Measurements from ENCODE around the gene DNAH2.
"Not testable (repeated sequence)": the region's sequence is repeated elsewhere in the genome, so short reads cannot be mapped to it uniquely, and the experiment has no call there.

Gene DNAH2

DNA sequence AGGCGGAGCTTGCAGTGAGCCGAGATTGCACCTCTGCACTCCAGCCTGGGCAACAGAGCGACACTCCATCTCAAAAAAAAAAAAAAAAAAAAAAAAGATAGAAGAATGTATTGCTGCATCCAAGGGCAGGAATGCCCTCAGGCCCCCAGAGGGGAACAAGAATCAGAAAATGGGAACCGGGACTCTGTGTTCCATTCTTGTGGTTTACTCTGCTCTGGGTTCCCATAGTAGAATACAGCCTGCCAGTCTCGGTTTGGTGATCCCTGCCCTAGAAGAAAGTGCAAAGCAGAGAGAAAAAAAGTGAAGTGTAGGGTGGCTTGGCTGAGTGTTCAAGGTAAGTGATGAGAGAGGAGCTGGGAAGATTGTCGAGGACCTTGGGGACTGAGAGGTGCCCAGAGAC lies 89.0 kb downstream of the DNAH2 start:
- no peak for TF ChIP-seq TAF1 (IDR thresholded peaks at IDR 0.05; ENCODE audit: low read depth, low read length)
- TF ChIP-seq PAX5 (IDR thresholded peaks at IDR 0.05; ENCODE audit: insufficient read depth, low read length, severe bottlenecking), result no peak
- no peak for TF ChIP-seq POLR2A (IDR thresholded peaks at IDR 0.05; ENCODE audit: low read depth, low read length)
- TF ChIP-seq POLR2AphosphoS5 (IDR thresholded peaks at IDR 0.05; ENCODE audit: low read depth, low read length), result no peak
- TF ChIP-seq POU2F2 (IDR thresholded peaks at IDR 0.05; ENCODE audit: low read depth, low read length), result no peak
- no peak for TF ChIP-seq SPI1 (IDR thresholded peaks at IDR 0.05; ENCODE audit: low read depth, low read length)
- no peak for DNase-seq (ENCODE audit: insufficient read length, low spot score)
- no peak for FAIRE-seq

DNA sequence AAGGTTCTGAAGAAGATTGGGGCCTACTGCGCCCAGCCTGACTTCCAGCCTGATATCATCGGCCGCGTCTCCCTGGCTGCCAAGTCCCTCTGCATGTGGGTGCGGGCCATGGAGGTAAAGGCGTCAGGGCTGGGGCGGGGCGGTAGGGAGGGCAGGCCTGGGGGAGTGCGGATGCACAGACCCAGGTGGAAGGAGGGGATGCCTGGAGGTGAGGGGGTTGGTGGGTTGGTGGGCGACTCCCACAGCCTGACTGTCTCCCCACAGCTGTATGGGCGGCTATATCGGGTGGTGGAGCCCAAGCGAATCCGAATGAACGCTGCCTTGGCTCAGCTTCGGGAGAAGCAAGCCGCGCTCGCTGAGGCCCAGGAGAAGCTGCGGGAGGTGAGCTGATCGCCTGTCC lies 89.7 kb downstream of the DNAH2 start:
- TF ChIP-seq TAF1 (IDR thresholded peaks at IDR 0.05; ENCODE audit: low read depth, low read length) (no peak), POLR2AphosphoS5 (IDR thresholded peaks at IDR 0.05; ENCODE audit: low read depth, low read length) (no peak), POLR2A (IDR thresholded peaks at IDR 0.05; ENCODE audit: low read depth, low read length) (no peak), POU2F2 (IDR thresholded peaks at IDR 0.05; ENCODE audit: low read depth, low read length) (no peak), PAX5 (IDR thresholded peaks at IDR 0.05; ENCODE audit: insufficient read depth, low read length, severe bottlenecking) (no peak), SPI1 (IDR thresholded peaks at IDR 0.05; ENCODE audit: low read depth, low read length) (no peak)
- no peak for DNase-seq (ENCODE audit: insufficient read length, low spot score)
- no peak for FAIRE-seq

DNA sequence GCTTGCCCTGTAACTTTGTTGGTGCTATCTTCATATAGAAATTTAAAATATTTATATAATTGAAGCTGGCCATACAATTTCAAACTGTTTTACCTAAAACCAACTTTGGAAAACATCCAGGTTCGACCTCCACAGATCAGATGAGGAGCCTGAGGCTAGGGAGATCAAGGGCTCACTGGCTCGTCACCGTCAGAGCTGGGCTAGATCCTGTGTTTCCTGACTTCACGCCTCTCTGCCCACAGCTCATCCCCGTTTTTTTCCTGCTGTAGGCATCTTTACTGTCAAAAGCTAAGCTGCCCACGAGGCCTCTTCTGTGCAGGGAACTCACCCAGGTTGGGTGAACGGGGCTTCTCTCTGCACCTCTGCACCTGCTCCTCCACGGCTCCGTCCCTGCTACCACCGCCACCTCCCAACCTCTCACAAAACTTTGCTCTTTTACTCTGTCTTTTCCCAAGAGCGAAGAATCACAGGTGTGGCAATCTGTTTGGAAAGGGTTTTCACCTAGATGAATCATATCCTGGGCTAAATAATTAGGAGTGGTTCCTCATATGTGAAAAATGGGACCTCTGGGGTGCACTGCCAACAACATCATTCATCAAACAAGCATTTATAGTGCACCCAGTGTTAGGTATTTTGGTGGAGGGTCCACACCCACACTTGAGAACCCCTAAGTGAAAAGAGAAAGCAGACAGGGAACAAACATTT lies 91.7 kb downstream of the DNAH2 start:
- no peak for FAIRE-seq
- TF ChIP-seq POLR2A (IDR thresholded peaks at IDR 0.05; ENCODE audit: low read depth, low read length), result no peak
- TF ChIP-seq TAF1 (IDR thresholded peaks at IDR 0.05; ENCODE audit: low read depth, low read length), result no peak
- no peak for TF ChIP-seq PAX5 (IDR thresholded peaks at IDR 0.05; ENCODE audit: insufficient read depth, low read length, severe bottlenecking)
- TF ChIP-seq SPI1 (IDR thresholded peaks at IDR 0.05; ENCODE audit: low read depth, low read length), result no peak
- TF ChIP-seq POU2F2 (IDR thresholded peaks at IDR 0.05; ENCODE audit: low read depth, low read length), result no peak
- no peak for TF ChIP-seq POLR2AphosphoS5 (IDR thresholded peaks at IDR 0.05; ENCODE audit: low read depth, low read length)
- DNase-seq (ENCODE audit: insufficient read length, low spot score), result no peak

DNA sequence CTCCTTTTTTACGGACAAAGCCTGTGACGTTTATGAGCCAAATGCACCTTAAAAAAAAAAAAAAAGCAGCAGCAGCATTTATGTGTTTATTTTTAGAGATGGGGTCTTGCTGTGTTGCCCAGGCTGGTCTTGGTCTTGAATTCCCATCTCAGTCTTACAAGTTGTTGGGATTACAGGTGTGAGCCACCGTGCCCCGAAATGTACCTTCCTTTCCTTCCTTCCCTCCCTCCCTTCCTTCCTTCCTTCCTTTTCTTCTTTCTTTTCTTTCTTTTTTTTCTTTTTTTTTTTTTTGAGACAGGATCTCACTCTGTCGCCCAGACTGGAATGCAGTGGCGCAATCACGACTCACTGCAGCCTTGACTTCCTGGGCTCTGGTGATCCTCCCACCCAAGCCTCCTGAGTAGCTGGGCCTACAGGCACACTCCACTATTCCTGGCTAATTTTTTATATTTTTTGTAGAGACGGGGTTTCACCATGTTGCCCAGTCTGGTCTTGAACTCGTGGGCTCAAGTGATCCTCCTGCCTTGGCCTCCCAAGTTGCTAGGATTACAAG lies 92.3 kb downstream of the DNAH2 start:
- not testable (repeated sequence) for FAIRE-seq; DNase-seq (ENCODE audit: insufficient read length, low spot score)

DNA sequence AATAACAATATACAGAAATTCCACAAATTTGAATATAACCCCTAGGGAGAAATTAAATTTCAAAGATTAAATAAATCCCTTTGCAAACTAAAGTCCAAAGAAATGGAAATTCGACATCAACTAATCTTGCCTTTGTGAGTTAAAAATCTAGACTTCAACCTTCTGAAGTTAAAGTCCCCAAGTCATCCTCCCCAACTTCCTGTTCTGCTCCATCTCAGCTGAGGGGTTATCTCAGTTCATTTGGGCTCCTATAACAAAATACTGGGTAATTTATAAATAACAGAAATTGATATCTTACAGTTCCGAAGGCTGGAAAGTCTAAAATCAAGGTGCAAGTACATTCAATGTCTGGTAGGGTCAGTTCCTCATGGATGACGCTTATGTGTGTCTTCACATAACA lies 93.7 kb downstream of the DNAH2 start:
- TF ChIP-seq TAF1 (IDR thresholded peaks at IDR 0.05; ENCODE audit: low read depth, low read length) (no peak), POU2F2 (IDR thresholded peaks at IDR 0.05; ENCODE audit: low read depth, low read length) (no peak), POLR2AphosphoS5 (IDR thresholded peaks at IDR 0.05; ENCODE audit: low read depth, low read length) (no peak), SPI1 (IDR thresholded peaks at IDR 0.05; ENCODE audit: low read depth, low read length) (no peak), POLR2A (IDR thresholded peaks at IDR 0.05; ENCODE audit: low read depth, low read length) (no peak), PAX5 (IDR thresholded peaks at IDR 0.05; ENCODE audit: insufficient read depth, low read length, severe bottlenecking) (no peak)
- DNase-seq (ENCODE audit: insufficient read length, low spot score) (no peak), FAIRE-seq (no peak)

DNA sequence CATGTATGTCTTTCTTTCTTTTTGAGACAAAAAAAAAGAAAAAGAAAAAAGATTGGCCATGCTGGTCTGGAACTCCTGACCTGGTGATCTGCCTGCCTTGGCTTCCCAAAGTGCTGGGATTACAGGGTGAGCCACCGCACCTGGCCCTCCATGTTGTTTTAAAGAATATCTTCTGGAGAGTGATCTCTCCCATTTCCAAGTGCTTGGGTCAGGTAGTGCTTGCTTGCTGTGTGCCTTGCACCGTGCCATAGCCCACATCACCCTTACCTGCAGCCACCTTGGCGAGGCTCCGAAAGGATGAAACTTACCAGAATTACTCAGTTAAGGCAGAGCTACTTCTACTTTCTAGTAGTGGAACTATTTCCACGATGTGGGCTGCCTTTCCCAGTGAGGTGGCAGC lies 97.4 kb downstream of the DNAH2 start:
- TF ChIP-seq POLR2AphosphoS5 (IDR thresholded peaks at IDR 0.05; ENCODE audit: low read depth, low read length) (no peak), POLR2A (IDR thresholded peaks at IDR 0.05; ENCODE audit: low read depth, low read length) (no peak), POU2F2 (IDR thresholded peaks at IDR 0.05; ENCODE audit: low read depth, low read length) (no peak), TAF1 (IDR thresholded peaks at IDR 0.05; ENCODE audit: low read depth, low read length) (no peak), SPI1 (IDR thresholded peaks at IDR 0.05; ENCODE audit: low read depth, low read length) (no peak), PAX5 (IDR thresholded peaks at IDR 0.05; ENCODE audit: insufficient read depth, low read length, severe bottlenecking) (no peak)
- DNase-seq (ENCODE audit: insufficient read length, low spot score), result no peak
- FAIRE-seq, result no peak

DNA sequence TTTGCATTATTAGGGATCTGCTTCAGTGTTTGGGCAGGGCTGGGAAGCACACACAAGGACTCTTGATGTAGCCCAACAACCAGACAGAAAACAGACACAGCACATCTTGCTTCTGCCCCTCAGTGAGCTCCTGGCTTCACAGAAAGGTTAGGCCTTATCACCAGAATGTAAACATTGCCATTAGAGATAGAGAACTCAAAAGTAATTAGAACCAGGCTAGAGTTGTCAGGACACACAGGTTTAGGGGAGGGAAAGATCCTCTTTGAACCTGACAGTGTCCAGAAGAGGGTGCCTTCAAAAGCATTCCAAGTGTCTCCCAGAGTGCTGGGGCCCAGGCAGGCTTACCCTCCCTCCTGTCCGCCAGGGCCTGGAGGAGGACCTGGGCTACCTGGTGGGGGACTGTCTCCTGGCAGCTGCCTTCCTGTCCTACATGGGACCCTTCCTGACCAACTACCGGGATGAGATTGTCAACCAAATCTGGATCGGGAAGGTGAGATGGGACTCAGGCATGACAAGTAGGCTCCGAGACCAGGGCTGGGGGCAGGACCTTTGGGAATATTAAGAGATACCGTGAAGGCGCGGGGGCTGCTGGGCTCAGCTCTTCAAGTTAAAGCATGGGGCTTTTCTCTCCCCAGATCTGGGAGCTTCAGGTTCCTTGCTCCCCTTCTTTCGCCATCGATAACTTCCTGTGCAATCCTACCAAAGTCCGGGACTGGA lies 99.5 kb downstream of the DNAH2 start:
- FAIRE-seq (no peak), DNase-seq (ENCODE audit: insufficient read length, low spot score) (no peak)
- TF ChIP-seq SPI1 (IDR thresholded peaks at IDR 0.05; ENCODE audit: low read depth, low read length), result no peak
- TF ChIP-seq POU2F2 (IDR thresholded peaks at IDR 0.05; ENCODE audit: low read depth, low read length), result no peak
- no peak for TF ChIP-seq POLR2AphosphoS5 (IDR thresholded peaks at IDR 0.05; ENCODE audit: low read depth, low read length)
- no peak for TF ChIP-seq TAF1 (IDR thresholded peaks at IDR 0.05; ENCODE audit: low read depth, low read length)
- TF ChIP-seq POLR2A (IDR thresholded peaks at IDR 0.05; ENCODE audit: low read depth, low read length), result no peak
- no peak for TF ChIP-seq PAX5 (IDR thresholded peaks at IDR 0.05; ENCODE audit: insufficient read depth, low read length, severe bottlenecking)

DNA sequence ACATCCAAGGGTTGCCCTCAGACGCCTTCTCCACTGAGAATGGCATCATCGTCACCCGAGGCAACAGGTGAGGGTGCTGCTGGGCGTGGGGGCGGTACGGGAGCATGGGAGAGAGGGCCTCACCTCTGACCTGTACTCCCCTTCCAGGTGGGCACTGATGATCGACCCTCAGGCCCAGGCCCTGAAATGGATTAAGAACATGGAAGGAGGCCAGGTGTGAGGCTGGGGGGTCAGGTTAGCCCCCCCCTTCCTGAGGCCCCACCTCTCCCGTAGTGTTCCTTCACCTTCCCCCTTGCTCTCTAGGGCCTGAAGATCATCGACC lies 100.1 kb downstream of the DNAH2 start:
- TF ChIP-seq POLR2AphosphoS5 (IDR thresholded peaks at IDR 0.05; ENCODE audit: low read depth, low read length), result no peak
- no peak for TF ChIP-seq TAF1 (IDR thresholded peaks at IDR 0.05; ENCODE audit: low read depth, low read length)
- TF ChIP-seq POU2F2 (IDR thresholded peaks at IDR 0.05; ENCODE audit: low read depth, low read length), result no peak
- TF ChIP-seq PAX5 (IDR thresholded peaks at IDR 0.05; ENCODE audit: insufficient read depth, low read length, severe bottlenecking), result no peak
- FAIRE-seq, result no peak
- DNase-seq (ENCODE audit: insufficient read length, low spot score), result no peak

DNA sequence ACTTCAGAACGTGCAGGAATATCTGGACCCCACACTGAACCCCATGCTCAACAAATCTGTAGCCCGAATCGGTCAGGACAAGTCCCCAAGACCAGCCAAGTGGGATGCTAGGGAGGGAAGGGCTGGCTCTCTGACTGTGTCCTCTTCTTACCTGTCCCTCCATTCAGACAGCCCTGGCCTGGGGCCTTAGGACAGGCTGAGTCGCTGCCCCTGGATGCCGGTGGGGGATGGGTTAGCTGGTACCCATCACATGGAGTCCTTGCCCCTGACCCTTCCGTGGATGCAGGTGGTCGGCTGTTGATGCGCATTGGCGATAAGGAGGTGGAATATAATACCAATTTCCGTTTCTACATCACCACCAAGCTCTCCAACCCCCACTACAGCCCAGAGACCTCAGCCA lies 100.5 kb downstream of the DNAH2 start:
- FAIRE-seq (no peak), DNase-seq (ENCODE audit: insufficient read length, low spot score) (no peak)
- no peak for TF ChIP-seq TAF1 (IDR thresholded peaks at IDR 0.05; ENCODE audit: low read depth, low read length)
- no peak for TF ChIP-seq POLR2AphosphoS5 (IDR thresholded peaks at IDR 0.05; ENCODE audit: low read depth, low read length)
- TF ChIP-seq PAX5 (IDR thresholded peaks at IDR 0.05; ENCODE audit: insufficient read depth, low read length, severe bottlenecking), result no peak
- TF ChIP-seq POU2F2 (IDR thresholded peaks at IDR 0.05; ENCODE audit: low read depth, low read length), result no peak
- no peak for TF ChIP-seq SPI1 (IDR thresholded peaks at IDR 0.05; ENCODE audit: low read depth, low read length)
